Colonic mucosa (tissue), 4 donors: ENCODE results near the gene ZMIZ1. TPM values are rescaled to one million over a fixed set of nuclear protein-coding genes. Genes with fewer than 3 reads are reported as not detected.

Source experiments
- DNase-seq: peaks from one replicate; pipeline ENCODE4 v3.0.0-alpha.2; 2020
- H3K27ac ChIP-seq: fragments of 200-600 bp; one replicate; pipeline ENCODE4 v1.8.0; 2021
- H3K27me3 ChIP-seq: fragments of 200-600 bp; one replicate; pipeline ENCODE4 v1.8.0; 2021
- H3K36me3 ChIP-seq: fragments of 200-600 bp; one replicate; pipeline ENCODE4 v1.8.0; 2021
- H3K4me1 ChIP-seq: fragments of 200-600 bp; one replicate; pipeline ENCODE4 v1.8.0; 2021; ENCODE audit warnings: mild to moderate bottlenecking
- H3K4me3 ChIP-seq: fragments of 200-600 bp; one replicate; pipeline ENCODE4 v1.8.0; 2021
- H3K9ac ChIP-seq, 2 donors: one replicate each; pipeline ENCODE4 v1.7.0; 2013; ENCODE audit warnings: control low read depth in 2 of 2, low read depth in 2 of 2, low read length in 2 of 2
- H3K9me3 ChIP-seq: fragments of 200-600 bp; one replicate; pipeline ENCODE4 v1.8.0; 2021
- intact Hi-C: fragments of 100-400 bp; cut with DNase I; formaldehyde crosslinking; loops from one replicate; pipeline ENCODE4 v1.14.1; 2022
- total RNA-seq, 2 donors: library from RNA; stranded (reverse); fragmentation: NEBNext Ultra II Directional in 1 of 2; extraction: Animal tissue kit (Norgen Biotek cat#: 25700) in 1 of 2; gene quantifications; one replicate each; pipeline ENCODE4 v1.2.1, GENCODE V29; 2021
- TF ChIP-seq, protein P1 (sequence below): fragments of 200-600 bp; IDR thresholded peaks from one replicate; pipeline ENCODE4 v1.8.0; 2022; ENCODE audit warnings: antibody characterized with exemption, mild to moderate bottlenecking
- donor health status: healthy.
- donor health status: DM: no; HTN: no; CAD: no.
- donor health status: DM: no; HTN: no; CAD: no.

ZMIZ1 gene
- total RNA-seq, 2 donors from 2014 or later: 51.0 to 54.0 TPM

DNA sequence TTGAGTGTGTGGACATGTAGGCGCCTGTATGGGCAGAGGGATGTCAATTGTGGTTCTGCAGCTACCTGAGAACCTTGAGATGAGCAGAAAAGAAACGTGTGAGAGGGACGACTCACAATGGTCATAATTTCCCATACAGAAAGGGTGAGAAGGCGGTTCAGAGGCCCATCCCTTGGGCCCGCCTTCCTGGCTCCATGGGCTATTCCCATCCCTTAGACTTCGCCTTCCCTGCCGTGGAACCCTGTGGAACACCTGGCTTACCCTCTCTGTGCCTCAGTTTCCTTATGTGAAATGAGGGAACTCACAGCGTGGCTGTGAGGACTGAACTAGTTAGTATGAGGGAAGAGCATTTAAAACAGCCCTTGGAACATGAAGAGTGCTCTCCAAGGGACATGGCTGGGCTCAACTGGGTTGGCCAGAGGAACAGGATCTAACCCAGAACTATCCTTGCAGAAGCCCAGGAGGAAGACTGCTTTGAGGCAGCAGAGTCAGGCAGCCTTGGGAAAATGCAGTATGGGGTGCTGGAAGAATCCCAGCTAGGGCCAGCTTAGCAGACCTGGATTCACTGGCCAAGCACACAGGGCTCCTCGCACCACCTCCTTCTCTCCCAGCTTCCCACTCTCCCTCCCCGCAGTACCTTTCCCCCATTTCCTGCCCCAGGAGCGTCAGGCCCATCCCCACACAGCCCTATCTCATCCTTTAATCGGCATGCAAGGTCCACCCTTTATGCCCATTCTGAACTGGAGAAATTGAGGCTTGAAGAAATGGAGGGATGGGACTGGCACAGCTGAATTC lies 11.1 kb upstream of the ZMIZ1 start:
- Histone ChIP-seq H3K9ac (no peak overlapping the region), H3K4me1 (peaks cover 17% of the 10 kb centered on the region), H3K4me3 (no peak overlapping the region), H3K27ac (no peak overlapping the region), H3K27me3 (no peaks in the 10 kb centered on the region), H3K36me3 (no peaks in the 10 kb centered on the region), H3K9me3 (no peaks in the 10 kb centered on the region)
- DNase-seq: peak; percentile 19
- TF ChIP-seq, protein P1, sequence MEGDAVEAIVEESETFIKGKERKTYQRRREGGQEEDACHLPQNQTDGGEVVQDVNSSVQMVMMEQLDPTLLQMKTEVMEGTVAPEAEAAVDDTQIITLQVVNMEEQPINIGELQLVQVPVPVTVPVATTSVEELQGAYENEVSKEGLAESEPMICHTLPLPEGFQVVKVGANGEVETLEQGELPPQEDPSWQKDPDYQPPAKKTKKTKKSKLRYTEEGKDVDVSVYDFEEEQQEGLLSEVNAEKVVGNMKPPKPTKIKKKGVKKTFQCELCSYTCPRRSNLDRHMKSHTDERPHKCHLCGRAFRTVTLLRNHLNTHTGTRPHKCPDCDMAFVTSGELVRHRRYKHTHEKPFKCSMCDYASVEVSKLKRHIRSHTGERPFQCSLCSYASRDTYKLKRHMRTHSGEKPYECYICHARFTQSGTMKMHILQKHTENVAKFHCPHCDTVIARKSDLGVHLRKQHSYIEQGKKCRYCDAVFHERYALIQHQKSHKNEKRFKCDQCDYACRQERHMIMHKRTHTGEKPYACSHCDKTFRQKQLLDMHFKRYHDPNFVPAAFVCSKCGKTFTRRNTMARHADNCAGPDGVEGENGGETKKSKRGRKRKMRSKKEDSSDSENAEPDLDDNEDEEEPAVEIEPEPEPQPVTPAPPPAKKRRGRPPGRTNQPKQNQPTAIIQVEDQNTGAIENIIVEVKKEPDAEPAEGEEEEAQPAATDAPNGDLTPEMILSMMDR: no peak
- intact Hi-C loops: no loop called here

DNA sequence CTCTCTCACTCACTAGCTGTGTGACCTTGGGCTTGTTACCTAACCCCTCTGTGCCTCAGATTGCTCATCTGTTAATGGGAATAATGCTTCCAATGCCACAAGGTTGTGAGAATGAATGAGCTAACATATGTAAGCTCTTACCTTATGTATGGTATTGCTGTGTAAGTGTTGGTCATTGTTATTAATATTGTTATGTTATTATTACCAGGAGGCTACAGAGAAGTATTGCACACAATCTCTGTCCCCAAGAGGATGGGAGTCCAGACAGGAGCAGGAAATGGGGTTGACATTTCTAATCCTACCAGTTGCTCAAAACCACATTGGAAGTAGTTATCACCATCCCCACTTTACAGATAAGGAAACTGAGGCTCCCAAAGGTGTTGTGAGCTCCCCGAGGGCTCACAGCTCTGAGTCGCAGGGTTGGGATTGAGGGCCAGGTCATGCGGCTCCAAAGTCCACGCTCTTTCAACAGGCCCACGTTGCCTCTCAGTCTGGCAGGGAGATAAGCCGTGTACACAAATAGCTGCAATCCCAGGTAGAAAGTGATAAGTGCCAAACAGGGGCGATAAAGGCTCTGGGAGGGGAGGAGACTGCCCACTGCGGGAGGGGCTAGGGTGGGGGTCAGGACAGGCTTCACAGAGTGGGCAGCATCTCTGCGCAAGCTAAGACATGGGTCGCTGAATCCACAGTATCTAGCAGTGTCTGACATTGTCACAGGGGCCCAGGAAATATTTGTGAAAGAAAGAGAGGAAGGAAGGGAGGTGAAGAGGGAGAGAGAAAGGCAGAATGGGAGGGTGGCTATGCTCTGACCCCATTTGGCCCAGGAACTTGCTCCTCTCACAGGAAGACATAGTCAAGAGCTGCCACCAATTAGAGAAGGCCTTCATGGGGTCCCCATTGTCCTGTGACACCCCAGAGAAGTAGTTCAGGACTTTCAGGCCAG lies 9.6 kb upstream of the ZMIZ1 start:
- Histone ChIP-seq H3K4me1 (peaks cover 19% of the 10 kb centered on the region), H3K27me3 (no peaks in the 10 kb centered on the region), H3K9ac (peak overlapping the region in 1 of 2 donors; percentile 72), H3K36me3 (no peaks in the 10 kb centered on the region), H3K27ac (peak overlapping the region; percentile 76), H3K4me3 (no peak overlapping the region), H3K9me3 (no peaks in the 10 kb centered on the region)
- TF ChIP-seq, protein P1: no peak
- DNase-seq: peak; percentile 85
- intact Hi-C loops: no loop called here

DNA sequence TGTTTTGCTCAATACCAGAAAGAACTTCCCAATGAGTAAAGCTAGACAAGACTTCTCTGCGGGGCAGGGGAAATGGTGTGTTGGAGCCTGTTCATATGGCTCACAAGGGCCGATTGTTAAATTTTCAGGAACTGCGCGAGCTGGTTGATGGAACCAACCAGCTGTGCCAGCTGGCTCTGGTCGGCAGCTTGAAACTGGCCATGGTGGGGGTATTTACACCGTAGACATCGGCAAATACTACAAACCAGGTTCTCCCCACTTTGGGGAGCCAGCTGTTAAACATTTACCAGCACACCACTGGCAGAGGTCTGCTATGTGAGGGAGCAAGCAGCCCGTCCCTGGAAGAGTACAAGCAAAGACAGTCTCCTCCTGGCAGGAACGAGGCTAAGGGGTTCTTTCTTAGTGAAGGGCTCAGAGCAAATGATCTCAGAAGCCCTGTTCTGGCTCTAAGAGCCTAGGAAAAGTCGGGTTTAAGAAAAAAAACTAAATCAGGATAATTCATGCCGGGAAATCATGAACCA lies 8.8 kb upstream of the ZMIZ1 start:
- Histone ChIP-seq H3K4me1 (peaks cover 20% of the 10 kb centered on the region), H3K9me3 (no peaks in the 10 kb centered on the region), H3K36me3 (no peaks in the 10 kb centered on the region), H3K27ac (peak overlapping the region; percentile 76), H3K4me3 (no peak overlapping the region), H3K27me3 (no peaks in the 10 kb centered on the region), H3K9ac (peak overlapping the region in 1 of 2 donors; percentile 72)
- intact Hi-C loops: loop anchor here (5.0 kb wide), 1 partner anchor 83 kb away; no protein-coding TSS in a partner anchor
- peak; percentile 76 for DNase-seq
- TF ChIP-seq, protein P1: no peak

DNA sequence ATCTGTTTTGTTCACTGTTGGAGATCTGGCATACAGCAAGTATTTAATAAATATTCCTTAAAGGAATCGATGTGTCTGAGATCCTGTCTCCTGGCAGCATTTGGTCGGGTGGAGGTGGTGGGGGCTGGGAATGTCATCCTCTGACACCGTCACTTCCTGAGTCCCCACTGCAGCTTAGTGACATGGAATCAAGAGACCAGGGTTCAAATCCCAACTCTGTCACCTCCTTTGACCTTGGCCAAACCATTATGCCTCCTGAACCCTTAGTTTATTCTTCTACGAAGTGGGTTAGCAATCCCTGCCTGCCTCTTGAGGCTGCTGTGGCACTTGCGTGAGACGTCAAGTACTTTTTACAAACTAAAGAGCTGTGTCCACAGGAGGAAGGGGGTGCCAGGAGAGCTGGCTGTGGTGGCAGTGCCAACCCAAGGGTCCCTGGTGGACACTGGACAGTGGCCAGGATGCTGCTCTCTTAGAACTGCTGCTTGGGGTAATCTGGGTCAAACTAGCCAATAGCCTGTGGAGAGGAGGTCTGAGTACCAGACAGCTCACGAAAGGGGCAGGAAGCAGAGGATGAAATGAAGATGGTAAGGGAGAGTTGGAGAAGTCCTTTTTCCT lies 8.0 kb upstream of the ZMIZ1 start:
- Histone ChIP-seq H3K36me3 (no peaks in the 10 kb centered on the region), H3K4me3 (no peak overlapping the region), H3K27ac (no peak overlapping the region), H3K9me3 (no peaks in the 10 kb centered on the region), H3K27me3 (no peaks in the 10 kb centered on the region), H3K9ac (no peak overlapping the region), H3K4me1 (peaks cover 17% of the 10 kb centered on the region)
- intact Hi-C loops: loop anchor here (5.0 kb wide), 1 partner anchor 83 kb away; no protein-coding TSS in a partner anchor
- no peak for DNase-seq
- TF ChIP-seq, protein P1: no peak
